GM23248 (cell line): ENCODE data around the gene ZNF710. TPM values are rescaled to one million over a fixed set of nuclear protein-coding genes. Genes with fewer than 3 reads are reported as not detected.
A peak's percentile ranks its signal among the peaks of the same experiment; 100 is the strongest.

Experiments
- DNase-seq: peaks from one replicate; pipeline ENCODE4 v3.0.0-alpha.2; 2015
- H2AFZ ChIP-seq: fragments of 200-600 bp; sonication (generic); 2 replicates; pipeline ENCODE4 v1.6.1; 2016; ENCODE audit warnings: antibody characterized with exemption
- H3F3A ChIP-seq: fragments of 200-600 bp; sonication (generic); 2 replicates; pipeline ENCODE4 v1.6.1; 2016; ENCODE audit warnings: mild to moderate bottlenecking, antibody characterized with exemption, mixed run types; ENCODE audit not compliant: insufficient read depth
- H3K27ac ChIP-seq: fragments of 200-600 bp; sonication (generic); 2 replicates; pipeline ENCODE4 v1.5.1; 2016; ENCODE audit warnings: mild to moderate bottlenecking
- H3K27me3 ChIP-seq: fragments of 200-600 bp; sonication (generic); replicated peaks from 2 replicates; pipeline ENCODE4 v1.6.1; 2016; ENCODE audit warnings: mild to moderate bottlenecking; ENCODE audit not compliant: insufficient read depth
- H3K36me3 ChIP-seq: fragments of 200-600 bp; sonication (generic); 2 replicates; pipeline ENCODE4 v1.6.1; 2016; ENCODE audit warnings: low read depth, mild to moderate bottlenecking
- H3K4me1 ChIP-seq: fragments of 200-600 bp; sonication (generic); 2 replicates; pipeline ENCODE4 v1.6.1; 2016; ENCODE audit warnings: mild to moderate bottlenecking; ENCODE audit not compliant: insufficient read depth
- H3K4me2 ChIP-seq: fragments of 200-600 bp; sonication (generic); one replicate; pipeline ENCODE4 v1.6.1; 2016; ENCODE audit warnings: mild to moderate bottlenecking; ENCODE audit not compliant: unreplicated experiment
- H3K4me3 ChIP-seq: fragments of 200-600 bp; sonication (generic); 2 replicates; pipeline ENCODE4 v1.5.1; 2016; ENCODE audit warnings: mild to moderate bottlenecking
- H3K79me2 ChIP-seq: fragments of 200-600 bp; sonication (generic); 2 replicates; pipeline ENCODE4 v1.6.1; 2016; ENCODE audit warnings: mild to moderate bottlenecking; ENCODE audit not compliant: insufficient read depth
- H3K9ac ChIP-seq: fragments of 200-600 bp; sonication (generic); 2 replicates; pipeline ENCODE4 v1.6.1; 2016; ENCODE audit warnings: mild to moderate bottlenecking
- H3K9me2 ChIP-seq: fragments of 200-600 bp; sonication (generic); 2 replicates; pipeline ENCODE4 v1.6.1; 2016; ENCODE audit warnings: mixed run types, mild to moderate bottlenecking, moderate library complexity; ENCODE audit not compliant: insufficient read depth
- H3K9me3 ChIP-seq: fragments of 200-600 bp; sonication (generic); one replicate; pipeline ENCODE4 v1.6.1; 2017; ENCODE audit warnings: low read depth
- H4K20me1 ChIP-seq: fragments of 200-600 bp; sonication (generic); 2 replicates; pipeline ENCODE4 v1.6.0; 2016; ENCODE audit not compliant: insufficient read depth
- EZH2 ChIP-seq: fragments of 200-600 bp; sonication (generic); IDR thresholded peaks from 2 replicates; pipeline ENCODE4 v1.6.1; 2018; ENCODE audit warnings: antibody characterized with exemption, mild to moderate bottlenecking; ENCODE audit not compliant: insufficient read depth, poor library complexity, severe bottlenecking
- EZH2phosphoT487 ChIP-seq: fragments of 200-600 bp; sonication (generic); IDR thresholded peaks from 2 replicates; pipeline ENCODE4 v1.6.1; 2018; ENCODE audit warnings: antibody characterized with exemption, moderate library complexity, mild to moderate bottlenecking, low read depth; ENCODE audit not compliant: insufficient read depth
- WGBS, 2 experiments: methylation state at CpG; one replicate each; pipeline ENCODE4 v1.1.6; 2015 to 2017; ENCODE audit warnings: low lambda C conversion rate in 2 of 2, low coverage in 1 of 2; ENCODE audit errors: missing lambda C conversion rate in 2 of 2; 5-methylcytosine and 5-hydroxymethylcytosine counted together
- in situ Hi-C: fragments of 300-500 bp; cut with MboI; formaldehyde crosslinking; loops from 2 replicates; pipeline ENCODE4 v1.15.0; 2020
- polyA plus RNA-seq: library from polyadenylated mRNA; unstranded; fragments of >200 nt; fragmentation: Nextera tagmentation; extraction: Ambion mirVana; gene quantifications from 2 replicates; pipeline ENCODE4 v1.2.1, GENCODE V29; 2016
- total RNA-seq: library from RNA; depleted of rRNA; stranded (reverse); fragments of >200 nt; shearing (Covaris generic); gene quantifications from 2 replicates; pipeline ENCODE4 v1.2.3, GENCODE V29; 2014

ZNF710 gene
- total and polyA plus RNA-seq, 2 experiments from 2014 or later: 2.9 to 12.0 TPM

DNA sequence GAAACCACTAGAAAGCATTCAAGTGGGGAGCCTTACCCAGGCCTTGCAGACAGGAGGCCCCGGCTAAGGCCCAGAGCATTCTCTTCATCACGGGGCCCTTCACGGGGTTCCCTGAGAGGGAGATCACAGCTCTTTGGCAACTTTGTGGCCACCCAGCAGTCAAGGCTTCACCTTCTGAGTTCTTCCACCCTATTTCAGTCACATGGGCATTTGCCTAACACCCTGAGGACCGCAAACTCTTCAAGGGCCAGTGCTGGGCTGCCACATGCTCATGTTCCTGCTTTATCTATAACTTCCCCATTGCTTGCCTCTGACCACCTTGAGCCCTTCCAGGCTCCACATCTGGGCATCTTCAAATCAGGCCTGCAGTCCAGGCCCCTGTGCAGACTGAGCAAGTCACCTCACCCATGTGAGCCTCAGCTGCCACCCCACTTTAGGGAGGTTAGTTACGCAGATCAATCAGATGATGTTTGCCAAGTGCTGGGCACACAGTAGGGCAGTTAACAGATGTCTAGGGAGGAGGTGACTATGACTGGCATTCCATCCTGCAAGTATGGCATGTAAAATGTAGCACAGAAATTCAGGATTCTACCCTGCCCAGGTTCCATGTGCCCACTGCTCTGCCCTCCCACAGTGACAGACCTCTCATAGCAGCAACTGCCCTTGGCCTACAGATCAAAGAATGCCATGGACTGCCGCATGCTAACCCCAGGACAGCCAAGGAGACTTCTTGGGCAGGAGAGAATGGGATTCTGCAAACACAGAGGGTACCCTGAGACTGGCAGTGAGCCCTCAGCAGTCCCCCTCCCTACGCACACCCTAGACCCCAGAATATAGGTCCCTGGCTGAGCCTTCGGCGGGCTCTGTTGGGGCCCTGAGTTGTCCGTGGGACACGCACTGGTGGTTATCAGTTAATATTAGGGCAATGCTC is 37.6 kb upstream of the ZNF710 start:
- no peaks in the 10 kb centered on the region for H3K27me3 ChIP-seq
- H3K36me3 ChIP-seq: no peaks in the 10 kb centered on the region
- H3K4me1 ChIP-seq: no peaks in the 10 kb centered on the region
- no peaks in the 10 kb centered on the region for H3F3A ChIP-seq
- H3K4me3 ChIP-seq: no peak overlapping the region
- H3K9me2 ChIP-seq: no peaks in the 10 kb centered on the region
- H3K27ac ChIP-seq: no peak overlapping the region
- in situ Hi-C loops: no loop called here
- no peaks in the 10 kb centered on the region for H3K79me2 ChIP-seq
- no peaks in the 10 kb centered on the region for H4K20me1 ChIP-seq
- no peak overlapping the region for H2AFZ ChIP-seq
- TF ChIP-seq EZH2 (no peak), EZH2phosphoT487 (no peak)
- no peak overlapping the region for H3K4me2 ChIP-seq
- H3K9me3 ChIP-seq: no peaks in the 10 kb centered on the region
- no peak for DNase-seq
- 88 to 90% methylated on average over 11 of the region's 11 CpGs for WGBS, 2 experiments
- no peak overlapping the region for H3K9ac ChIP-seq

DNA sequence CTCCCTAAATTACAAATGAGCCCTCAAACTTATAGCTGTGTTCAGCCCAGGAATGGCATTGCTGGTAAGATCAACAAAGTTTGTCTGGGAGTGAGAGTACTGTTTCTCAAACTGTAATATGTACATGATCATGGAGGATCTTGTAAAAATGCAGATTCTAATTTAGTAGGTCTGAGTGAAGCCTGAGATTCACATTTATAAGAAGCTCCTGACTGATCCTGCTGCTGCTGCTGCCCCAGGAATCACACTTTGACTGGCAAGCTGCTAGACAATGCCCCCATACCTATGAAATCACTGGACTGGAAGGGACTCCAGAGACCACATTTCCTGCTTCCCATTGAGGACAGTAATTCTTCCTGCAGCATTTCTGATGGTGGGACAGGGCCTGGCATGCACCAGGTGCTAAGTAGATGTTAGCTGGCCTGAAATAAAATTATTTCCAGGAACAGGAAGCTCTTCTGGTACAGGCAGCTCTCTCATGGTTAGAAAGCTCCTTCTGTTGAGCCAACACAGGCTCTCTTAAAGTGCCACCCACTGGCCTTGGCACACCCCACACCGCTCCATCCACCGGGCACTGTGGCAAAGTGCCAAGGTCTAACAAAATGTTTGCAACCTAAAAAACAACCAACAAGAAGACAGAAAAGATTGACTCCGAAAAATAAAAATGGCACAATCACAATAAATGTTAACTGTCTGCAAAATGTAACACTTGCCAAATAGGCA is 36.7 kb upstream of the ZNF710 start:
- Histone ChIP-seq H3K4me1 (no peaks in the 10 kb centered on the region), H3K79me2 (no peaks in the 10 kb centered on the region), H3K9ac (no peak overlapping the region), H4K20me1 (no peaks in the 10 kb centered on the region), H3K36me3 (no peaks in the 10 kb centered on the region), H3F3A (no peaks in the 10 kb centered on the region), H3K27me3 (no peaks in the 10 kb centered on the region), H2AFZ (no peak overlapping the region), H3K27ac (no peak overlapping the region), H3K9me2 (no peaks in the 10 kb centered on the region), H3K9me3 (no peaks in the 10 kb centered on the region), H3K4me2 (no peak overlapping the region), H3K4me3 (no peak overlapping the region)
- DNase-seq: no peak
- no peak for TF ChIP-seq EZH2phosphoT487
- TF ChIP-seq EZH2: no peak
- in situ Hi-C loops: no loop called here
- WGBS, 2 experiments: 54 to 59% methylated on average over 3 of the region's 3 CpGs

DNA sequence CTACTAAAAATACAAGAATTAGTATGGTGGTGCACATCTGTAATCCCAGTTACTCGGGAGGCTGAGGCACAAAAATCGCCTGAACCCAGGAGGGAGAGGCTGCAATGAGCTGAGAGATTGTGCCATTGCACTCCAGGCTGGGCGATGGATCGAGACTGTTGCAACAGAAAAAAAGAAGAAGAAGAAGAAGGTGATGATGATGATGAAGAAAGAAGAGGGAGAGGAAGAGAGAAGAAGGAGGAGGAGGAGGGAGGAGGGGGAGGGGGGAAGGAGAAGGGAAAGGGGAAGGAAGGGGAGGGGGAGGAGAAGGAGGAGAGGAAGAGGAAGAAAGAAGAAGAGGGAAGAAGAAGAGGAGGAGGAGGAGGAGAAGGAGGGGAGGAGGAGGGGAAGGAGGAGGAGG is 33.2 kb upstream of the ZNF710 start:
- no peak overlapping the region for H2AFZ ChIP-seq
- no peaks in the 10 kb centered on the region for H3K9me3 ChIP-seq
- no peak overlapping the region for H3K9ac ChIP-seq
- no peak overlapping the region for H3K4me3 ChIP-seq
- no peaks in the 10 kb centered on the region for H3K36me3 ChIP-seq
- in situ Hi-C loops: no loop called here
- DNase-seq: no peak
- H4K20me1 ChIP-seq: no peaks in the 10 kb centered on the region
- H3K27ac ChIP-seq: no peak overlapping the region
- H3K4me2 ChIP-seq: no peak overlapping the region
- WGBS, 2 experiments: 81% methylated on average over 4 of the region's 4 CpGs
- TF ChIP-seq EZH2phosphoT487 (no peak), EZH2 (no peak)
- H3K4me1 ChIP-seq: no peaks in the 10 kb centered on the region
- H3F3A ChIP-seq: no peaks in the 10 kb centered on the region
- H3K79me2 ChIP-seq: no peaks in the 10 kb centered on the region
- no peaks in the 10 kb centered on the region for H3K9me2 ChIP-seq
- H3K27me3 ChIP-seq: no peaks in the 10 kb centered on the region

GRCh38 chr15:89971592-89971997 is 29.5 kb upstream of the ZNF710 start:
- H3F3A ChIP-seq: no peaks in the 10 kb centered on the region
- no peaks in the 10 kb centered on the region for H3K9me2 ChIP-seq
- no peak overlapping the region for H2AFZ ChIP-seq
- no peak overlapping the region for H3K4me3 ChIP-seq
- no peak overlapping the region for H3K4me2 ChIP-seq
- no peaks in the 10 kb centered on the region for H3K36me3 ChIP-seq
- H3K79me2 ChIP-seq: no peaks in the 10 kb centered on the region
- no peaks in the 10 kb centered on the region for H3K9me3 ChIP-seq
- H4K20me1 ChIP-seq: no peaks in the 10 kb centered on the region
- H3K27ac ChIP-seq: no peak overlapping the region
- no peak for TF ChIP-seq EZH2
- TF ChIP-seq EZH2phosphoT487: no peak
- no peak overlapping the region for H3K9ac ChIP-seq
- 37% methylated on average over 4 of the region's 4 CpGs for WGBS, 2 experiments
- in situ Hi-C loops: no loop called here
- H3K4me1 ChIP-seq: no peaks in the 10 kb centered on the region
- peak; percentile 78 for DNase-seq
- no peaks in the 10 kb centered on the region for H3K27me3 ChIP-seq
